ENCODE data around the gene H2AZ2.
"Not testable (repeated sequence)": the region's sequence is repeated elsewhere in the genome, so short reads cannot be mapped to it uniquely, and the experiment has no call there.

The H2AZ2 gene

DNA sequence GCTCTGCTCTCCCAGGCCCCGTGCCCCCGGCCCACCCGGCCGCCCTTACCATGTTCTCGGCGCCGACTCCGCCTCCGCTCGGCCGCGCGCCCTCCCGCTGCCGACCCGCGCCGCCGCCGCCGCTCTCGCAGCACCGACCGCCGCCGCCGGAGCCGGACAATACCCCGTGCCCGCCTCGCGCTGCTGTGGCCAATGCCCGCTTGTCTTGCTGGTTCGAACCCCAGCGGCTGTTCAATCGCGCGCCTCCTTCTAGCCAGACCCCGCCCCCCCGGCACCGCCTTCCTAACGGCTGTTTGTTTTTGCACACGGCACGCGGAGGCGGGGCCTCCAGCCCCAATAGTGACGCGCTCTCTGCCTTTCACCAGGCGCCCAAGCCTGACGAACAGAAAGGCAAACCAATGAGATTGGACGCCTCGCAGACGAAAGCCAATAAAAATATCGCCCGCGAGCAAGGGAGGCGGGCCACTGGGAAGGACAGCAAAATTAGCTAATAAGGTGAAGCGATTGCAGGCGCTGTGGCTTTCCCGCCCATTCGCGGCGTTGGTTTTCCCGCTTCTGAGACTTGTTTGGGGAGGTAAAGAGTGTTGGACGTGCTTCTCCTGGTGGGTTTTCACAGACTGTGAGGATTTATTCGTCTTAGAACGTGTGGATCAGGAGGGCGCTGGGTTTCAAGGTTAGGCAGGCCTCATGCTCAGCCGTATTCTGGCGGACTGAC, at the start of gene H2AZ2:
TSS of gene H2AZ2 (minus strand) at position 168 of the 715 bp plus-strand sequence. CDS start at position 52, 116 bp downstream.
- DNase-seq = peak; percentile 99

DNA sequence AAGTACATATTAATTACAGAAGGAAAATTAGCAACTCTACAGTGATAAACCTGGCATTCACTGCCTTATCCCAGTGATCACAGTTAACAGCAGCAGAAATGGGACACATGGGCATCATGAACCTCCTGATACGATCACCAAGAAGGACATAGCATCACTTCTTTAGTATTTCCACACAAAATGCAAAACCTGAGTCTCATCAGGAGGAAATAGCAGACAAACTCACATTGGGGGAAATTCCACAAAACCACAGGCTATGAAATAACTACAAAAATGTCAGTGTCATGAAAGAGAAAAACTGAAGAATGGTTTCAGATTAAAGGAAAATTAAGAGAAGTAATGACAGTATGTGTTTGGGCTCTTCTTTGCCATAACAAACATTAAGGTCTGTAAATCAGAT, 49.4 kb upstream of the H2AZ2 start:
- DNase-seq = no peak

DNA sequence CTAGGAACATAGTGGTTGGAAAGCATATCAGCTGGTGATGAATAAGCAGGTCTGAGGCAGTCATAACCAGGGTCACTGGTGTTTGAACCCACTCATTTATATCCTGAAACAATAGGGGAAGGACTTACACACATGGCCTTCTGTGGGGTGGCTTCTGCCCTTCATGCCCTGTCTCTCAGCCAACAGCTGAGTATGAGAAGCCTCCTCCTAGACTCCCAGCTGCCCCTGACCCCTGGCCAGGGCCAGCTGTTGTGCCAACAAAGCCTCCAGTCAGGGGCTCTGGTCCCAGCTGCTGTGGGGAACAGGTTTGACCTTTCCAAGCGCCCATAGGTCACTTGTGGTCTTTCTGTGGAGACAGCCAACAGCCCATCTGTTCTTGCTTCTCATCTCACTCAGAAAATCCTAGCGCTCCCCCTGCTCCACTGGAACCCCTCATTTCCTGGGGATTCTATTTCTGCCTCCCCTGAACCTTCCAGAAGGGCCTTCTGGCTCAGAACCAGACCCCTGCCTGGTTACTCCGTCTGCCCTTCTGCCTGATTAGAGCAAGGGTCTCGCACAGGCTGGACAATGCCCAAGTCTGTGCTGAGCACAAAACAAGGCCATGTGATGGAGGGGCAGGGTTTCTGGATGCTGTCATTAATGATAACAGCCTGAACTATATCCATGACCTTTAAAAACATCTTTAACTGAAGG, 47.1 kb upstream of the H2AZ2 start:
- no peak for DNase-seq

DNA sequence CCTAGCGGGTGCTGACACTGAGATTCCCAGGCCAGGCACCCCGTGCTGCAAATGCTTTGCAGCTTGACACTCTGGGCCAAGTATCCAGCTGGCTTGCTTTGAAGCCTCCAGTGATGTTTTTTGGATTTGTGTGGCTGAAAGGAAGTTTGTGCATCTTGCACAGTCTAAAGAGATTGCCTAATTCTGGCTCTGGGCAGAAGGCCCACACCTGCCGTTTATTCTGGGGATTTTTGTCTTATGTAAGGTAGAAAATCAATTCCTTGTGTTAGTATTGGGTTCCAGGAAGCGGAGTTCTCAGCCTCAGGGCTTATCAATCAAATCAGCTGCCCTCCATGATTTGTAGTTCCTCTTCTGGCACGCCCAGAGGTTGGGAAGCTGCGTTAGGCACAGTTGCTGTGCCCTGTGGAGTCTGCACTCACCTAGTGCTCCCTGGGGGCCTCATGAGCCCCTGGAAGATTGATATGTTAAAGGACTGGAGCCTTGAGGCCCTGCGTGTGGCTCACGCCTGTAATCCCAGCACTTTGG, 45.9 kb upstream of the H2AZ2 start:
- no peak for DNase-seq

DNA sequence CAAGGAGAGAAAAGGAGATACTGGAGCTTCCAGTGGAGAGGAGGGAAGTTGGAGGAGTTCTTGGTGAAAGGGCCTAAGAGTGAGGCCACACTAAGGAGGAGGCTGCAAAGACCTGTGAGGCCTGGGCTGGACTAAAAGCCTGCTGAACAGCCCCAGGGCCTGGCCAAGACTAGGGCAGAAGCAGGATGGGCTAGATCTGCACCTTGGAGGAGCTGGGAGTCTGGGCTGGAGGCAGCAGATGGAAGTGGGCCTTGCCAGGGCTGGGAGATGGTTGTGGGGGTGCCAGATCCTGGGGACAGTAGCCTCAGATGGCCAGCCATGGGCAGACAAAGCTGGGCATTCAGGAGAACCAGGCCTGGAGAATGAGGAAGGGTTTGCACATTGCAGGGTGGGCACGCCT, 43.9 kb upstream of the H2AZ2 start:
- no peak for DNase-seq

DNA sequence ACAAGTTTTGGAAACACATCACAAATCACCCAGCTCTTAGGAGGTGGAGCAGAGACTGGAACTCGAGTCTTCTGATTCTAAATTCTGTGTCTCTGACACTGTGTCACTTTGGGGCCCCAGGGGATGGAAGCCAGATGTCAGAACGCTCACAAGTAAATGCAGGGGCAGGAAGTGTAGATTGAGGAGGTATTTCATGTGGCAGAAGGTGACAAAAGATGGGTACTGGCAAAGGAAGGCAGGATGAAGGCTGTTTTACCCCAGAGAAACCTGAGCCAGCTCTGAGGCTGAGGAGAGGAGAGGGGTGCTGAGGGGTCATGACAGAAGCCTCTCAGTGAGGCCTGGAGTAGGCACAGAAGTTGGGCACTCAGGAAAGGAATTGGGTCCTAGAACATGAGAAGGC, 43.5 kb upstream of the H2AZ2 start:
- DNase-seq = no peak

DNA sequence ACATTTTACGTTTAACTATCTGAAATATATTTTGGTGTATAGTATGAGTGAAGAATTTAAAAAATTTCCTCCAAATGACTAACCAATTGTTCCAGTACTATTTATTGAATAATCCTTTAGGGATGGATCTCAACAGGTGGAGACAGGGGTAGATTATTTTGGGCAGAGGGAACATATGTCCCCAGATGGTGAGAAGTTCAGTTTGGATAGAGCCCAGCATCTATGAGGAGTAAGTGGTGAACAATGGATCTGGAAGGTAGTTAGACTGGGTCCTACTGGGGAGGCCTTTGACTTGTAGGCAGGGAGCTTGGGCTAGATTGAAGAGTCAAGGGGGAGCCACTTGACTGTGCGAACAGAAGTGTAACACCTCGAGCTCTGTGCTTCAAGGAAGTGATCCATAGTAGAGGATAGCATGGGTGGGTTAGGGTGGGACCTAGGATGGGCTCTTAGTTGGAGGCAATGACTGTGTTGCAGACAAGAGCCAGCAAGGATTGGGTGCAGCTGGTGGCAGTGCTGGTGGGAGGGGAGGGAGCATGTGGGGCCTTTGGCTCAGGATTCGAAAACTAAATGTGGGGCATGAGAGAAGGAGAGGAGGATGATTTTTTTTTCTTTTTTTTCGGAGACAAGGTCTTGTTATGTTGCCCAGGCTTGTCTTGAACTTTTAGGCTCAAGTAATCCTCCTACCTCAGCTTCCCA, 41.3 kb upstream of the H2AZ2 start:
- DNase-seq = no peak

DNA sequence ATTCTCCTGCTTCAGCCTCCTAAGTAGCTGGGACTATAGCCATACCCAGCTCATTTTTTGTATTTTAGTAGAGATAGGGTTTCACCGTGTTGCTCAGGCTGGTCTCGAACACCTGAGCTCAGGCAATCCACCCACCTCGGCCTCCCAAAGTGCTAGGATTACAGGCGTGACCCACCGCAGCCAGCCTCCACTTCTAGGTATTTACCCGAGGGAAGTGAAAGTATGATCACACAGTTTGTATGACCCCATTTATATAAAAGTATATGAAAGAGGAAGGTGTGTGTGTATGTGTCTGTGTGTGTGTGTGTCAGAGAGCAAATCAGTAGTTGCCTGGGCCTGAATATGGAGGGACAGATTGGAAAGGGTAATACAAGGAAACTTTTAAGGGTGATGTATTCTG, 39.4 kb upstream of the H2AZ2 start:
- no peak for DNase-seq

DNA sequence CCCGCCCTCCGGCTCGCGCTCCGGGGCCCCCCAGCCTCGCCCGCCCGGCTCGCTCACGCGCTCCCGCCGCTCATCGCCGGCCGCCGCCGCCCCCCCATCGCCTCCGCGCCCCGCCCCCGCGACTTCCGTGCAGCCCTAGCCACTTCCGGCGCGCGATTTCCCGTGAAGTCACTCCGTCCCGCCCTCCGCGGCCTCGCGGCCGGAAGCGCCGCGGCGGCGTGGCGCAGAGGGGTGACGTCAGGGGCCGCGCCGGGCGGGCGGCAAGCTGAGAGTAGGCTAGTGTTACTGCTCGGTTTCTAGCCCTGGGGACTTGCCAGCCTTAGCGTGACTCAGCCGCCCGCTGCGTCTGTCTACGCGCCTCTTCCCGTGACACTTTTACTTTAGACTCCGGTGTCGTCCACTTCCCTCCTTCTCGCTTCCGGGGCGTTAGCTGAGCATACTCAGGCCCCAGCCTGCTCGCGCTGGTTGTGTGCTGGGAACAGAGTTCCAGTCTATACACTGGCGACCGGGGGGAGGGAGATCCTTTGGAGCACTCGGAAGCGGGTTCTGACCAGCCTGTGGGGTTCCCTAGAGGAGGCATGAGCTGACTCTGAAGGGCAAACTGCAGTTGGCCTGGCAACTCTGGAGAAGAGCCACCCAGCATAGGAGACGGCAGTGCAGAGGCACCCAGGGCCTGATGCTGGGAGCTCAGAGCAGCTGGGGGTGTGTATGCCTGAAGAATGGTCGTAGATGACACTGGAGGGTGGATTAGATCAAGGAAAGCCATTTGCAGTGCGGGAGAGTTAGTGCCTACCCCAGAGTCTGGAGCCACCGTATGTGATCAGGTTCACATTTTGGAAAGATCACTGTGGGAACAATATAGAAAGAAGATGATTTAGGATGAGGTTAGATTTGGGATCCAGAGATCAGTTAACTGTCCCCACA, 37.8 kb upstream of the H2AZ2 start, which contains the start of gene PURB:
TSS of gene PURB (minus strand) at position 137 of the 924 bp plus-strand sequence. CDS start 182 bp downstream, outside the sequence.
- DNase-seq = peak; percentile 85

DNA sequence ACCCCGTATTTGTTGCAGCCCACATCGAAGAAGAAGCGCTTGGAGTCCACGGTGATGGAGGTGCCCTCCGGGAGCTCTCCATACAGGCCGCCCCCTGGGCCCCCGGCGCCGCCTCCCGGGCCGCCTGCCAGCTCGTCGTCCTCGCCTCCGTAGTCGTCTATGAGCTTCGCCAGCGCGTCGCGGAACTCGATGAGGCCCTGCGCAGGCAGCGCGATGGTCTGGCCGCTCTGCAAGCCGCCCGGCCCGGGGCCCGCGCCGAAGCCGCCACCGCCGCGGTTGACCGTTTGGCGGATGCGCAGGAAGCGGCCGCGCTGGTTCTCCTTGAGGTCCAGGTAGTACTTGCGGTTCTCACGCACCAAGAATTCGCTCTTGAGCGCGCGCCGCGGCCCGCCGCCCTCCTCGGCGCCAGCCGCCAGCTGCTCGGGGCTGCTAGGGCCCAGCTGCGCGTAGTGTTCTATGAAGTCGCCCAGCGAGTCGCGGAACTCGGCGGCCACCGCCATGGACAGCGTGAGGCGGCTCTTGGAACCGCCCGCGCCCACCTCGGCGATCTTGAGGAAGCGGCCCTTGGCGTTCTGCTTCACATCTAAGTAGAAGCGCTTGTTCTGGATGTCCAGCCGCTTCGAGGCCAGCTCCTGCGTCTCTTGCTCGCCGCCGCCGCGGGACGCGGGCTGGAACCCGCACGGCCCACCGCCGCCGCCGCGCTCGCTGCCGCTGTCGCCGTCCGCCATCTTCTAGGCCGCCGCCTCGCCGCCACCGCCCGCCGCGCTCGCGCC, 36.9 kb upstream of the H2AZ2 start:
- DNase-seq = peak; percentile 41

DNA sequence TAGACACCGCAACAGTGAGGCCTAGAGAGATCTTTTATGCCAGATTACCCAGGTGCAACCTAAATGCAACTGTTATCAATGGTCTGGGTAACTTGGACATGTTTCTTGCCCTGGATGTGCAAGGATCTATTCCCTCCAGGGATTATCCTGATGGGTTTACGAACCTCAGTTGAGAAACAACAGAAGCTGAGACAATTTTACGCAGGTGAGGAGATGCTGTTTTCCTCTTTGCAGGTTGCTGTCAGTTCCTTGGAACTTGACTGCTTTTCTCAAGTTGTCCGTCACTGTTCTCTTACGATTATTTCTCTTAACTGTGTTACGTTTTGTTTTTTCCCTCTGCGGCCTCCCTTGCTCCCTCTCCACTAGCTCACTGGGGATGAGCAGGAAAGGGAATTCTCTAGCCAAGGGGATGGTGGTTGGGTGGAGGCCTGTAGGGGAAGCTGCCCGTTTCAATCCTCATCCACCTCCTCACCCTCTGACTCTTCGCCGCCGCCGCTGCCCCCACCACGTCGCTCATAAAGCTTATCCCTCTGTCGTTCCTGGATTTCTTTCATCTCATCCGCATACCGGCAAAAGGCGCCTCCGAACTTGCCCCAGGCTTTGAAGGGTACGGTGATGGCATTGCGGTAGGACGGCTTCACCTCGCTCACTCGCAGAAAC, 36.2 kb upstream of the H2AZ2 start:
- DNase-seq = no peak

DNA sequence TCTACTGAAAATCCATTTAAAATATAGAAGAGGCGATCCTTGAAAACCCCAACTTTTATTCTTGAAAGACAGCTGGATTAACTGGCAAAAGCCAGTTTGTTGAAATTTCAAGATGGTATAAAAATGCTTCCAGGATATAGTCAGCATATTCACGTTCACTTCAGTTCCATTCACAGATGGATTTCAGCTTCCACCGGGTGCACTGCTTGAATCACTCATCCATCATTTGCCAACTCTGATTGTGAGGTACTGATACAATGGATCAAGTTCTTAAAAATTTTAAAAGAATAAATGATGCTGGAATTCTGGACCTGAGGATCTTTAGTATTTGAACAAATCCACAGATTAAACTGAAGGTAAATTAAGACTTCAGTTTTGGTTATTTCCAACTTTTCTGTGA, 35.0 kb upstream of the H2AZ2 start:
- DNase-seq = no peak

DNA sequence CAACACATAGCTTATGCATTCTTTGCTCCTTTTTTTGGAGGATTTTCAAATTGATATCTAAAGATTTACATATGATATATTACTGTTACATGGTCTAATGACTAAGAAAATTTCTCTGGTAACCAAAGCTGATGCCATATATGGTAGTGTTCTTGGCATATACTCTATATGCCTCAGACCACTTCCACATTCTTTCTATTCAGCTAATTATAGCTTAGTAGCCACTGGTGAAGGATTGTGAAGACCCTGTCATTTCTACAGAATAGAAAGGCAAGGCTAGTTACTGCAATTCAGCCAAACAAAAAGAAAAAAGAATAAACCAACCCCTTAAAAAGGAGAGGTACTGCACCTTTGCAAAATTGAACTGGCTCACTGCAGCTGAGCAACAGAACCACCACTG, 33.7 kb upstream of the H2AZ2 start:
- peak; percentile 19 for DNase-seq

DNA sequence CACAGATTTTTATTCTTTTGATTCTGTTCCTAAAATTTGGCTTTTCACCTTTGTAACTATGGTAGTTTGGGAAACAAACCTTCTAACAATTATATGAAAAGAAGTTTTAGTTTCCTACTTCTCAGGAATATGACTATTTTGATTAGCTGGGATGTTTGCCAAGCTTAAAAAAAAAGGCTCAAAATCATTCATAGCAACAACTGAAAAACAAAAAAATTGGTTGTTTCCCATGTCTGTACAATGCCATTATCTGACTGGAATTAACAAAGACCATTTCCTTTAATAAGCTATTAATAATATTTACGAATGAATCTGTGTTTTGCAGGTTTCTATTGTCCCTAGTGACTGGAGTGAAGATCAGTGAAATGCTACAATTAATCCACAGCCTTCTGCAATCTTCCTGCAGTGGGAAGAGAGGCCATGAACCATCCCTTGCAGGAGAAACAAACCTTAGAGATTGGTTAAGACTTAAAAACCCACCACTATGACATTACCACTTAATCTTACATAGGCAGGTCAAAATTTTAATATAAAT, 33.2 kb upstream of the H2AZ2 start:
- DNase-seq = no peak

DNA sequence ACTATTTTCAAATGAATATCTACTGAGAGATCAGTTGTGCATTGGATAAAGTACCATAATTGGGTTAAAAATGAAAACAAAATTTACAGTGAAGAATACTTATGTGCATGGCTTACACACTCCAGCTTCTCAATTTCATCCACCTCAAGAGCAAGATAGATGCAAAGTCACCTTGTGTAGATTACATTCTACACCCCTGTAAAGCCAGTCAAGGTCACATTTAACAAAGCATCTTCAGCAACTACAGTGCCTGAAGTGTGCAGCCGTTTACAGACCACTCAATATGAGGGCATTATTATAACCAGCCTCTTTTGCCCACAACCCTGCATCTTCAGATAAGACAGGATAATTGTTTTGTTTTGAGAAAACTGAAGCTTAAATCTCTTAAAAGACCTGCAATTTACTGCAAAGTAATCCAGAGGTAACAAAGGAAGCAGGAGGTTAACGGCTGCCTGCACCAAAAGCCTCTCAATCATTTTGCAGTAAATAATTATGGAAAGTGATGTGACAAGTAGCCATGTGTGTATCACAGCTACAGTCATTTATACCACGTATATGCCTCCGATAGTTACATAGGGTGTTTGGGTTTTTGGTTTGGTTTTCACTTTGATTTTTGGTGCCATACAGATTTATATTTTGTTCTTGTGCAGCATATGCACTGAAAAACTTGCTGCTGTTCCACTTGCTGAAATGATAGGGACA, 32.6 kb upstream of the H2AZ2 start:
- DNase-seq = peak; percentile 12

DNA sequence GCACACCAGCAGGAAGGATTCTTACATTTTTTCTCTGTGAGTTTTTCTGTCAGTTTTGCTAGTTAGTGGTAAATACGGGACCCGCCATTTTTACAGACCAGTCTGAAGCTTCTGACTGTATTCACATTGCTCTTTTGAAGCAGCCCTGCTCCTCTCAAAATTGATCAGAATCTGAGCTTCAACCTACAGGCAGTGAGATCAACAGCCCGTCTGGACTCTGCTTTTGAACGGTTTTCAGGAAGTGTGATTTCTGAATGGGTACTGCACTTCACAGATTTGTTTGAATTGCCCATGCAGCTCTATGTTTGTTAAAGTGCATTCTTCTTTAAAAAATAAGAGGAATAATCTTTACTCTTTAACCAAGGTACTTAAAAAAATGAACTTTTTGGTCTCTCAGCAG, 28.5 kb upstream of the H2AZ2 start:
- no peak for DNase-seq

DNA sequence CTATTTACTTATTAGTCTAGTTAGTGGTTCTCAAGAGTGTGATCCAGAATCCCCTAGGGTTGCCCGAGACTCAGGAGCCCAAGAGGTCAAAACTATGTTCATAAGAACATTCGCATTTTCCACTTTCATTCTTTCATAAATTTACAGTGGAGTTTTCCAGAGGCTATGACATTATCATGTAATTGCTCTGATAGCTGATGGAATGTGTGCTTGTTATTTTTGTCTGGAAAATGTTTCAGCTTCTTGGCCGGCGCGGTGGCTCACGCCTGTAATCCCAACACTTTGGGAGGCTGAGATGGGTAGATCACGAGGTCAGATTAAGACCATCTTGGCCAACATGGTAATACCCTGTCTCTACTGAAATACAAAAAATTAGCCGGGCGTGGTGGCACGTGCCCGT, 27.4 kb upstream of the H2AZ2 start:
- DNase-seq = no peak

DNA sequence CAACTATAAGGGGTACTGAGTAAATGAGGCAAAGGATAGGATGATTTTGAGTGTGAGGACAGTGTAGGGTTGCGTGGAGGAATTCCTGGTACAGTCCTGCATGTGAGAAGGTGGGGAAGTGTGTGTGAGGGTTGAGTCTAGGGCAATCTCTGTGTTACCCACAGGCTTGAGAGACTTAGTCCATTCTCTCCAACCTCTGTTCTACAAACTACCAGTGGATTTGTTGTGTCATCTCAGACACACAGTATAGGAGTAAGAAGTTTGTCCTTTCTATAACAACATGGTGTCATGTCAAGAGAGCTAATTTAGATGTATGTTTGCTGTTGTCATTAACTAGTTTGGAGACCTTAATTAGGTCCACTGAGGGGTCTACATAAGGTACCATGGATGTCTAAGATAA, 24.9 kb upstream of the H2AZ2 start:
- no peak for DNase-seq

DNA sequence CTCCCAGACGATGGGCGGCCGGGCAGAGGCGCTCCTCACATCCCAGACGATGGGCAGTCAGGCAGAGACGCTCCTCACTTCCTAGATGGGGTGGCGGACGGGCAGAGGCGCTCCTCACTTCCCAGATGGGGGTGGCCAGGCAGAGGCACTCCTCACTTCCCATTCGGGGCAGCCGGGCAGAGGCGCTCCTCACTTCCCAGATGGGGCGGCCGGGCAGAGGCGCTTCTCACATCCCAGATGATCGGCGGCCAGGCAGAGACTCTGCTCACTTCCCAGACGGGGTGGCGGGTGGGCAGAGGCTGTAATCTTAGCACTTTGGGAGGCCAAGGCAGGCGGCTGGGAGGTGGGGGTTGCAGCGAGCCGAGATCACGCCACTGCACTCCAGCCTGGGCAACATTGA, 24.0 kb upstream of the H2AZ2 start:
- not testable (repeated sequence) for DNase-seq

DNA sequence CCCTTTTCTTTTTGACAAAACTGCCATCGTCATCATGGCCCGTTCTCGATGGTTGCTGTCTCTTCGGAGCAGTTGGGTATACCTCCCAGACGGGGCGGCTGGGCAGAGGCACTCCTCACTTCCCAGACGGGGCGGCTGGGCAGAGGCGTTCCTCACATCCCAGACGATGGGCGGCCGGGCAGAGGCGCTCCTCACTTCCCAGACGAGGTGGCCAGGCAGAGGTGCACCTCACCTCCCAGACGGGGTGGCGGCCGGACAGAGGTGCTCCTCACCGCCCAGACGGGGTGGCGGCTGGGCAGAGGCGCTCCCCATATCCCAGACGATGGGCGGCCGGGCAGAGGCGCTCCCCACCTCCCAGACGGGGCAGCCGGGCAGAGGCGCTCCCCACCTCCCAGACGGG, 22.9 kb upstream of the H2AZ2 start:
- DNase-seq = not testable (repeated sequence)

All from NCI-H1105 treated with DMSO at 0.1 percent for 48 hours (cell line).